ENCODE data around the gene TMEM62.
"Not testable (repeated sequence)": the region's sequence is repeated elsewhere in the genome, so short reads cannot be mapped to it uniquely, and the experiment has no call there.

Gene TMEM62

DNA sequence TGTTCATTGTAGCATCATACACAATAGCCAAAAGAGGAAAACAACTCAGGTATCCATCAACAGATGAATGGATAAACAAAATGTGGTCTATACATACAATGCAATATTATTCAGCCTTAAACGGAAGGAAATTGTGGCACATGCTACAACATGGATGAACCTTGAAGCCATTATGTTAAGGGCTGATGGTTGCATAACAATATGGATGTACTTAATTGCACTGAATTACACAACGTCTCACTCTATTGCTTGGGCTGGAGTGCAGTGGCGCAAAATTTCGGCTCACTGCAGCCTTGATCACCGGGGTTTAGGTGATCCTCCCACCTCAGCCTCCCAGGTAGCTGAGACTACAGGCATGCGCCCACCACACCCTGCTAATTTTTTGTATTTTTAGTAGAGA, 7.0 kb upstream of the TMEM62 start:
- Histone ChIP-seq H3K4me3 (replicated peaks; ENCODE audit: insufficient read depth, low read length) (no peak overlapping the region), H3K27ac (replicated peaks) (no peak overlapping the region), H3K27me3 (ENCODE audit: insufficient read depth, poor library complexity, severe bottlenecking) (no peaks in the 10 kb centered on the region)
- DNase-seq (ENCODE audit: low read depth in 1 of 2, low spot score in 1 of 2), result peak; percentile 13 to 81
- TF ChIP-seq POLR2AphosphoS5 (IDR thresholded peaks at IDR 0.05; ENCODE audit: low read depth) (no peak), GABPA (IDR thresholded peaks at IDR 0.05; ENCODE audit: low read depth) (no peak), SPI1 (IDR thresholded peaks at IDR 0.05; ENCODE audit: borderline replicate concordance, low read depth) (no peak)
- TF ChIP-seq, protein P1, sequence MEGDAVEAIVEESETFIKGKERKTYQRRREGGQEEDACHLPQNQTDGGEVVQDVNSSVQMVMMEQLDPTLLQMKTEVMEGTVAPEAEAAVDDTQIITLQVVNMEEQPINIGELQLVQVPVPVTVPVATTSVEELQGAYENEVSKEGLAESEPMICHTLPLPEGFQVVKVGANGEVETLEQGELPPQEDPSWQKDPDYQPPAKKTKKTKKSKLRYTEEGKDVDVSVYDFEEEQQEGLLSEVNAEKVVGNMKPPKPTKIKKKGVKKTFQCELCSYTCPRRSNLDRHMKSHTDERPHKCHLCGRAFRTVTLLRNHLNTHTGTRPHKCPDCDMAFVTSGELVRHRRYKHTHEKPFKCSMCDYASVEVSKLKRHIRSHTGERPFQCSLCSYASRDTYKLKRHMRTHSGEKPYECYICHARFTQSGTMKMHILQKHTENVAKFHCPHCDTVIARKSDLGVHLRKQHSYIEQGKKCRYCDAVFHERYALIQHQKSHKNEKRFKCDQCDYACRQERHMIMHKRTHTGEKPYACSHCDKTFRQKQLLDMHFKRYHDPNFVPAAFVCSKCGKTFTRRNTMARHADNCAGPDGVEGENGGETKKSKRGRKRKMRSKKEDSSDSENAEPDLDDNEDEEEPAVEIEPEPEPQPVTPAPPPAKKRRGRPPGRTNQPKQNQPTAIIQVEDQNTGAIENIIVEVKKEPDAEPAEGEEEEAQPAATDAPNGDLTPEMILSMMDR (IDR thresholded peaks at IDR 0.05; ENCODE audit: insufficient read depth, low read length), result no peak
- TF ChIP-seq, protein P2, sequence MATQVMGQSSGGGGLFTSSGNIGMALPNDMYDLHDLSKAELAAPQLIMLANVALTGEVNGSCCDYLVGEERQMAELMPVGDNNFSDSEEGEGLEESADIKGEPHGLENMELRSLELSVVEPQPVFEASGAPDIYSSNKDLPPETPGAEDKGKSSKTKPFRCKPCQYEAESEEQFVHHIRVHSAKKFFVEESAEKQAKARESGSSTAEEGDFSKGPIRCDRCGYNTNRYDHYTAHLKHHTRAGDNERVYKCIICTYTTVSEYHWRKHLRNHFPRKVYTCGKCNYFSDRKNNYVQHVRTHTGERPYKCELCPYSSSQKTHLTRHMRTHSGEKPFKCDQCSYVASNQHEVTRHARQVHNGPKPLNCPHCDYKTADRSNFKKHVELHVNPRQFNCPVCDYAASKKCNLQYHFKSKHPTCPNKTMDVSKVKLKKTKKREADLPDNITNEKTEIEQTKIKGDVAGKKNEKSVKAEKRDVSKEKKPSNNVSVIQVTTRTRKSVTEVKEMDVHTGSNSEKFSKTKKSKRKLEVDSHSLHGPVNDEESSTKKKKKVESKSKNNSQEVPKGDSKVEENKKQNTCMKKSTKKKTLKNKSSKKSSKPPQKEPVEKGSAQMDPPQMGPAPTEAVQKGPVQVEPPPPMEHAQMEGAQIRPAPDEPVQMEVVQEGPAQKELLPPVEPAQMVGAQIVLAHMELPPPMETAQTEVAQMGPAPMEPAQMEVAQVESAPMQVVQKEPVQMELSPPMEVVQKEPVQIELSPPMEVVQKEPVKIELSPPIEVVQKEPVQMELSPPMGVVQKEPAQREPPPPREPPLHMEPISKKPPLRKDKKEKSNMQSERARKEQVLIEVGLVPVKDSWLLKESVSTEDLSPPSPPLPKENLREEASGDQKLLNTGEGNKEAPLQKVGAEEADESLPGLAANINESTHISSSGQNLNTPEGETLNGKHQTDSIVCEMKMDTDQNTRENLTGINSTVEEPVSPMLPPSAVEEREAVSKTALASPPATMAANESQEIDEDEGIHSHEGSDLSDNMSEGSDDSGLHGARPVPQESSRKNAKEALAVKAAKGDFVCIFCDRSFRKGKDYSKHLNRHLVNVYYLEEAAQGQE (IDR thresholded peaks at IDR 0.05; ENCODE audit: insufficient replicate concordance, low read depth), result no peak

DNA sequence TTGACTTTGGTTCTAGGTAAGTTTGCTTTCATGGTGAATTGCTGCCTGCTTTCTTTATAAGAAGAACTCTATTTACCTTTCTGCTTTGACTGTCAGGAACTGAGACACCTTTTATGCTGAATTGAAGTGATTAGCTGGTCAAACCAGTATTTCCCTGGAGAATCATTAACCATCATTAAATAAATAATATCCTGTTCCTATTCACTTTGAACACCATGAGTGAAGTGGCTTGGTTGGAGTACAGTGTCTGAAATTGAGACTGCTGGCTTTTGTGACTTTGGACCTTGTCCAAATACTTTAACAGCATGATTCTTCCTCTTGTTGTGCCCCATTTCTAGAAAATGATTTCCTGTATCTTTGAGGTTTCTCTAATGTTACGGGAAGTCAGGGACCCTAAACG, 5.6 kb upstream of the TMEM62 start:
- no peak for DNase-seq (ENCODE audit: low read depth in 1 of 2, low spot score in 1 of 2)
- no peak overlapping the region for H3K4me3 ChIP-seq (replicated peaks; ENCODE audit: insufficient read depth, low read length)
- no peaks in the 10 kb centered on the region for H3K27me3 ChIP-seq (ENCODE audit: insufficient read depth, poor library complexity, severe bottlenecking)
- no peak overlapping the region for H3K27ac ChIP-seq (replicated peaks)
- no peak for TF ChIP-seq POLR2AphosphoS5 (IDR thresholded peaks at IDR 0.05; ENCODE audit: low read depth)

DNA sequence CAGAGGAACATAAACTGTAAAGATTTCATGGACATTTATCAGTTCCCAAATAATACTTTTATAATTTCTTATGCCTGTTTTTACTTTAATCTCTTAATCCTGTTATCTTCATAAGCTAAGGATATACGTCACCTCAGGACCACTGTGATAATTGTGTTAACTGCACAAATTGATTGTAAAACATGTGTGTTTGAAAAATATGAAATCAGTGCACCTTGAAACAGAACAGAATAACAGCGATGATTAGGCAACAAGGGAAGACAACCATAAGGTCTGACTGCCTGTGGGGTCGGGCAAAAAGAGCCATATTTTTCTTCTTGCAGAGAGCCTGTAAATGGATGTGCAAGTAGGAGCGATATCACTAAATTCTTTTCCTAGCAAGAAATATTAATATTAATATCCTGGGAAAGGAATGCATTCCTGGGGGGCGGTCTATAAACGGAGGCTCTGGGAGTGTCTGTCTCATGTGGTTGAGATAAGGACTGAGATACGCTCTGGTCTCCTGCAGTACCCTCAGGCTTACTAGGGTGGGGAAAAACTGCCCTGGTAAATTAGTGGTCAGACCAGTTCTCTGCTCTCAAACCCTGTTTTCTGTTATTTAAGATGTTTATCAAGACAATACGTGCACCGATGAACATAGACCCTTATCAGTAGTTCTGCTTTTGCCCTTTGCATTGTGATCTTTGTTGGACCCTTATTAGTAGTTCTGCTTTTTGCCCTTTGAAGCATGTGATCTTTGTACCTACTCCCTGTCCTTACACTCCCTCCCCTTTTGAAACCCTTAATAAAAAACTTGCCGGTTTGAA, 5.0 kb upstream of the TMEM62 start:
- not testable (repeated sequence) for H3K27me3 ChIP-seq (ENCODE audit: insufficient read depth, poor library complexity, severe bottlenecking); H3K27ac ChIP-seq (replicated peaks); H3K4me3 ChIP-seq (replicated peaks; ENCODE audit: insufficient read depth, low read length)
- peak in 1 of 2 experiments; percentile 14 for DNase-seq (ENCODE audit: low read depth in 1 of 2, low spot score in 1 of 2)

DNA sequence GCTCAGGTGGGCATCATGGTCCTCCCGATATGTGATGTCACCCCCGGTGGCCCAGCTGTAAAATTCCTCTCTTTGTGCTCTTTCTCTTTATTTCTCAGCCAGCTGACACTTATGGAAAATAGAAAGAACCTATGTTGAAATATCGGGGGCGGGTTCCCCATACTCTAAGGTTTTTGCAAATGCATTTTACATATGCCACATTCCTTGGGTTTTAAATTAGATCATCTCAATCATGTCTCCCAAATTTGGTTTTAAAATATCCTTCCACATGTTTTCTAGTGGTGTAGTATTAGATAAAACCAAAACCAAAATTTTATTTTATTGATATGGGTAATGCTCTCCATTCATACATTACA, 4.4 kb upstream of the TMEM62 start:
- TF ChIP-seq SPI1 (IDR thresholded peaks at IDR 0.05; ENCODE audit: borderline replicate concordance, low read depth) (no peak), POLR2AphosphoS5 (IDR thresholded peaks at IDR 0.05; ENCODE audit: low read depth) (no peak), GABPA (IDR thresholded peaks at IDR 0.05; ENCODE audit: low read depth) (no peak)
- TF ChIP-seq, protein P1 (IDR thresholded peaks at IDR 0.05; ENCODE audit: insufficient read depth, low read length), result no peak
- TF ChIP-seq, protein P2 (IDR thresholded peaks at IDR 0.05; ENCODE audit: insufficient replicate concordance, low read depth), result no peak
- no peak for DNase-seq (ENCODE audit: low read depth in 1 of 2, low spot score in 1 of 2)
- Histone ChIP-seq H3K4me3 (replicated peaks; ENCODE audit: insufficient read depth, low read length) (no peak overlapping the region), H3K27ac (replicated peaks) (no peak overlapping the region), H3K27me3 (ENCODE audit: insufficient read depth, poor library complexity, severe bottlenecking) (no peaks in the 10 kb centered on the region)
